SU-DHL-6 (cell line): ENCODE measurements around the gene P2RX3.

Experiments
- H2AFZ ChIP-seq: fragments of 200-600 bp; sonication (generic); 2 replicates; pipeline ENCODE4 v1.6.1; 2014; ENCODE audit warnings: low read depth, mild to moderate bottlenecking, moderate library complexity, mixed read lengths, antibody characterized with exemption, low read length; ENCODE audit not compliant: severe bottlenecking
- H3F3A ChIP-seq: fragments of 200-600 bp; shearing (Covaris generic); 2 replicates; pipeline ENCODE4 v1.6.0; 2016; ENCODE audit warnings: antibody characterized with exemption, mild to moderate bottlenecking; ENCODE audit not compliant: insufficient read depth
- H3K27ac ChIP-seq: fragments of 200-600 bp; sonication (generic); 2 replicates; pipeline ENCODE4 v1.5.1; 2016; ENCODE audit warnings: low read depth, mild to moderate bottlenecking, low read length, moderate library complexity, mixed read lengths
- H3K27me3 ChIP-seq: fragments of 200-600 bp; sonication (generic), shearing (Covaris generic); 2 replicates; pipeline ENCODE4 v1.6.0; 2014; ENCODE audit warnings: mild to moderate bottlenecking, low read length
- H3K36me3 ChIP-seq: fragments of 200-600 bp; sonication (generic); 2 replicates; pipeline ENCODE4 v1.6.1; 2014; ENCODE audit warnings: mild to moderate bottlenecking, low read length, mixed read lengths
- H3K4me2 ChIP-seq: fragments of 300-600, 200-600 bp; shearing (Covaris generic), sonication (generic); 2 replicates; pipeline ENCODE4 v1.6.0; 2014; ENCODE audit warnings: low read length, low read depth, mild to moderate bottlenecking; ENCODE audit not compliant: poor library complexity, severe bottlenecking
- H3K4me3 ChIP-seq: fragments of 200-600 bp; sonication (generic); 2 replicates; pipeline ENCODE4 v1.5.1; 2014; ENCODE audit warnings: antibody characterized with exemption, low read length, mild to moderate bottlenecking, mixed read lengths; ENCODE audit not compliant: insufficient read depth, poor library complexity, severe bottlenecking
- H3K79me2 ChIP-seq: fragments of 200-600 bp; sonication (generic); 2 replicates; pipeline ENCODE4 v1.6.1; 2014; ENCODE audit warnings: mild to moderate bottlenecking, low read length, moderate library complexity; ENCODE audit not compliant: insufficient read depth
- H3K9ac ChIP-seq: fragments of 200-600 bp; sonication (generic); 2 replicates; pipeline ENCODE4 v1.7.0; 2014; ENCODE audit warnings: mild to moderate bottlenecking, low read length
- H3K9me2 ChIP-seq: fragments of 200-600 bp; sonication (generic); replicated peaks from 2 replicates; pipeline ENCODE4 v1.6.1; 2014; ENCODE audit warnings: low read length; ENCODE audit not compliant: insufficient read depth
- H3K9me3 ChIP-seq: fragments of 200-600 bp; sonication (generic); 2 replicates; pipeline ENCODE4 v1.6.1; 2014; ENCODE audit warnings: low read length, mixed read lengths; ENCODE audit not compliant: insufficient read depth
- H4K20me1 ChIP-seq: fragments of 200-600 bp; sonication (generic); 2 replicates; pipeline ENCODE4 v1.6.1; 2014; ENCODE audit warnings: low read depth, mild to moderate bottlenecking, antibody characterized with exemption, low read length, moderate library complexity, mixed read lengths
- CTCF ChIP-seq: fragments of 200-600 bp; sonication (generic); IDR thresholded peaks from one replicate; pipeline ENCODE4 v1.5.1; 2017; ENCODE audit warnings: antibody characterized with exemption, mild to moderate bottlenecking, low read length, moderate library complexity; ENCODE audit not compliant: insufficient read depth, poor library complexity, severe bottlenecking
- EZH2phosphoT487 ChIP-seq: fragments of 200-600 bp; sonication (generic), shearing (Covaris generic); conservative IDR thresholded peaks from 2 replicates; pipeline ENCODE4 v1.6.1; 2018; ENCODE audit warnings: mild to moderate bottlenecking, antibody characterized with exemption, low read length, moderate library complexity, mixed read lengths

P2RX3 gene

GRCh38 chr11:57403802-57404147 lies 65.6 kb downstream of the P2RX3 start:
- no peaks in the 10 kb centered on the region for H3K9me2 ChIP-seq
- H3K27ac ChIP-seq, result no peak overlapping the region
- H3K79me2 ChIP-seq, result no peaks in the 10 kb centered on the region
- H3K9me3 ChIP-seq, result no peaks in the 10 kb centered on the region
- H3K4me3 ChIP-seq, result no peak overlapping the region
- H3K4me2 ChIP-seq, result no peak overlapping the region
- H4K20me1 ChIP-seq, result no peaks in the 10 kb centered on the region
- H3K27me3 ChIP-seq, result no peaks in the 10 kb centered on the region
- peaks cover 2% of the 10 kb centered on the region; the same call in 1 of the 2 replicates for H3K36me3 ChIP-seq
- no peak overlapping the region for H3K9ac ChIP-seq
- H2AFZ ChIP-seq, result no peak overlapping the region
- TF ChIP-seq CTCF (no peak), EZH2phosphoT487 (no peak)
- H3F3A ChIP-seq, result no peaks in the 10 kb centered on the region

GRCh38 chr11:57405271-57405860 lies 67.2 kb downstream of the P2RX3 start:
- H4K20me1 ChIP-seq, result no peaks in the 10 kb centered on the region; the same call in 1 of the 2 replicates
- H3K4me3 ChIP-seq, result no peak overlapping the region
- H3K36me3 ChIP-seq, result peaks cover 5% of the 10 kb centered on the region; the same call in 1 of the 2 replicates
- H3F3A ChIP-seq, result no peaks in the 10 kb centered on the region
- no peak for TF ChIP-seq EZH2phosphoT487
- no peak for TF ChIP-seq CTCF
- H3K79me2 ChIP-seq, result no peaks in the 10 kb centered on the region
- H2AFZ ChIP-seq, result no peak overlapping the region
- H3K9me3 ChIP-seq, result no peaks in the 10 kb centered on the region
- no peak overlapping the region for H3K9ac ChIP-seq
- no peaks in the 10 kb centered on the region for H3K27me3 ChIP-seq
- H3K4me2 ChIP-seq, result no peak overlapping the region
- no peaks in the 10 kb centered on the region for H3K9me2 ChIP-seq
- H3K27ac ChIP-seq, result no peak overlapping the region

GRCh38 chr11:57406337-57406904 lies 68.3 kb downstream of the P2RX3 start:
- Histone ChIP-seq H3K9me3 (no peaks in the 10 kb centered on the region), H3K4me2 (no peak overlapping the region), H3K4me3 (no peak overlapping the region), H3K36me3 (peaks cover 15% of the 10 kb centered on the region), H3K27me3 (no peaks in the 10 kb centered on the region), H3F3A (no peaks in the 10 kb centered on the region), H3K9me2 (no peaks in the 10 kb centered on the region), H4K20me1 (no peaks in the 10 kb centered on the region; the same call in 1 of the 2 replicates), H3K79me2 (no peaks in the 10 kb centered on the region), H3K9ac (no peak overlapping the region), H2AFZ (no peak overlapping the region), H3K27ac (no peak overlapping the region)
- TF ChIP-seq EZH2phosphoT487 (no peak), CTCF (no peak)
